Measurements from ENCODE around the gene RAB30.

DNA sequence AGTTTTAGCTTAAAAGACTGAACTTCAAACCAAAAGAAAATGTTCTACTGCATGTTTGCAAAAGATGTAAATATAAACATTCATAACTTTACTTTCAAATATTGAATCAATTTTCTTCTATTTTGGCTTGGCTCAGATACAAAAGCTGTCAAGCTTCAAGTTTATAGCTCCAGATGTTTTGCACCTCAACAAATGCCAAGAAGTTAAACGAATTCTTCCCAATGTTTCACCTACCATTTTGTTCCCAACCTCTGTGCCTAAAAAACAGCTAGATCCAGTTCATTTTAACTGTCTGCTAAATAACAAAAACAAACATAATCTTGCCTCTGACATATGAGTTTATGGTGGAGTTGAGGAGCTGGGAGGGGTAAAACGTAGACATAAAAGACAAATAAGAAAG lies 76.5 kb downstream of the RAB30 start:
- TF ChIP-seq EZH2 (IDR thresholded peaks at IDR 0.05; ENCODE audit: borderline replicate concordance) (no peak), EZH2phosphoT487 (IDR thresholded peaks at IDR 0.05; ENCODE audit: low read depth, severe bottlenecking, unreplicated experiment) (no peak)
- TF ChIP-seq, protein P1, sequence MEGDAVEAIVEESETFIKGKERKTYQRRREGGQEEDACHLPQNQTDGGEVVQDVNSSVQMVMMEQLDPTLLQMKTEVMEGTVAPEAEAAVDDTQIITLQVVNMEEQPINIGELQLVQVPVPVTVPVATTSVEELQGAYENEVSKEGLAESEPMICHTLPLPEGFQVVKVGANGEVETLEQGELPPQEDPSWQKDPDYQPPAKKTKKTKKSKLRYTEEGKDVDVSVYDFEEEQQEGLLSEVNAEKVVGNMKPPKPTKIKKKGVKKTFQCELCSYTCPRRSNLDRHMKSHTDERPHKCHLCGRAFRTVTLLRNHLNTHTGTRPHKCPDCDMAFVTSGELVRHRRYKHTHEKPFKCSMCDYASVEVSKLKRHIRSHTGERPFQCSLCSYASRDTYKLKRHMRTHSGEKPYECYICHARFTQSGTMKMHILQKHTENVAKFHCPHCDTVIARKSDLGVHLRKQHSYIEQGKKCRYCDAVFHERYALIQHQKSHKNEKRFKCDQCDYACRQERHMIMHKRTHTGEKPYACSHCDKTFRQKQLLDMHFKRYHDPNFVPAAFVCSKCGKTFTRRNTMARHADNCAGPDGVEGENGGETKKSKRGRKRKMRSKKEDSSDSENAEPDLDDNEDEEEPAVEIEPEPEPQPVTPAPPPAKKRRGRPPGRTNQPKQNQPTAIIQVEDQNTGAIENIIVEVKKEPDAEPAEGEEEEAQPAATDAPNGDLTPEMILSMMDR (IDR thresholded peaks at IDR 0.05; ENCODE audit: poor library complexity): no peak

All from hepatocyte (in vitro differentiated cells).